Mucosa of descending colon (tissue), 3 donors: Measurements from ENCODE around the gene COL6A2. TPM values are rescaled to one million over a fixed set of nuclear protein-coding genes. Genes with fewer than 3 reads are reported as not detected.

ENCODE experiments used
- ATAC-seq: fragments of 200-7000 bp; cut with Tn5 transposase; one replicate; pipeline ENCODE4 v1.9.1; 2020; ENCODE audit warnings: mild to moderate bottlenecking, moderate library complexity
- DNase-seq, 3 donors: peaks; one replicate each; pipeline ENCODE4 v3.0.0-alpha.2; 2020
- H3K36me3 ChIP-seq: fragments of 200-600 bp; one replicate; pipeline ENCODE4 v1.8.0; 2021; ENCODE audit warnings: low read depth, mild to moderate bottlenecking
- H3K4me1 ChIP-seq: fragments of 200-600 bp; one replicate; pipeline ENCODE4 v1.8.0; 2021; ENCODE audit warnings: low read depth, mild to moderate bottlenecking
- H3K4me3 ChIP-seq: fragments of 200-600 bp; one replicate; pipeline ENCODE4 v1.8.0; 2021; ENCODE audit warnings: mild to moderate bottlenecking
- H3K9me3 ChIP-seq: fragments of 200-600 bp; one replicate; pipeline ENCODE4 v1.8.0; 2021; ENCODE audit warnings: mild to moderate bottlenecking
- CTCF ChIP-seq: fragments of 200-600 bp; IDR thresholded peaks from one replicate; pipeline ENCODE4 v1.8.0; 2022; ENCODE audit warnings: antibody characterized with exemption, mild to moderate bottlenecking
- intact Hi-C, 2 donors: fragments of 100-400 bp; cut with DNase I in 1 of 2; cut with micrococcal nuclease in 1 of 2; formaldehyde crosslinking; loops; one replicate each; pipeline versions ENCODE4 v1.11.0 to v1.11.1; 2022; cut with DNase I, micrococcal nuclease
- total RNA-seq, 3 donors: library from RNA; stranded (reverse); fragmentation: NEBNext Ultra II Directional in 2 of 3; extraction: Animal tissue kit (Norgen Biotek cat#: 25700) in 2 of 3; gene quantifications; one replicate each; pipeline versions ENCODE4 v1.2.1 to v1.2.4, GENCODE V29; 2021 to 2023
- donor health status: DM: no; HTN: no; CAD: no; lungs with moderate emphysema.
- donor health status: DM: no; HTN: no; CAD: no.
- donor health status: DM: no; HTN: yes; CAD: no.

COL6A2 gene
- total RNA-seq, 3 donors from 2014 or later, result 65.1 to 858 (median 191) TPM

GRCh38 chr21:46129846-46130651 lies 32.1 kb downstream of the COL6A2 start:
- ATAC-seq (no peak), DNase-seq (peak in 2 of 3 donors; percentile 13 to 34)
- no peak for TF ChIP-seq CTCF
- no peaks in the 10 kb centered on the region for H3K36me3 ChIP-seq
- H3K4me3 ChIP-seq, result no peak overlapping the region
- no peaks in the 10 kb centered on the region for H3K4me1 ChIP-seq
- intact Hi-C loops, result no loop called here
- H3K9me3 ChIP-seq, result no peaks in the 10 kb centered on the region

DNA sequence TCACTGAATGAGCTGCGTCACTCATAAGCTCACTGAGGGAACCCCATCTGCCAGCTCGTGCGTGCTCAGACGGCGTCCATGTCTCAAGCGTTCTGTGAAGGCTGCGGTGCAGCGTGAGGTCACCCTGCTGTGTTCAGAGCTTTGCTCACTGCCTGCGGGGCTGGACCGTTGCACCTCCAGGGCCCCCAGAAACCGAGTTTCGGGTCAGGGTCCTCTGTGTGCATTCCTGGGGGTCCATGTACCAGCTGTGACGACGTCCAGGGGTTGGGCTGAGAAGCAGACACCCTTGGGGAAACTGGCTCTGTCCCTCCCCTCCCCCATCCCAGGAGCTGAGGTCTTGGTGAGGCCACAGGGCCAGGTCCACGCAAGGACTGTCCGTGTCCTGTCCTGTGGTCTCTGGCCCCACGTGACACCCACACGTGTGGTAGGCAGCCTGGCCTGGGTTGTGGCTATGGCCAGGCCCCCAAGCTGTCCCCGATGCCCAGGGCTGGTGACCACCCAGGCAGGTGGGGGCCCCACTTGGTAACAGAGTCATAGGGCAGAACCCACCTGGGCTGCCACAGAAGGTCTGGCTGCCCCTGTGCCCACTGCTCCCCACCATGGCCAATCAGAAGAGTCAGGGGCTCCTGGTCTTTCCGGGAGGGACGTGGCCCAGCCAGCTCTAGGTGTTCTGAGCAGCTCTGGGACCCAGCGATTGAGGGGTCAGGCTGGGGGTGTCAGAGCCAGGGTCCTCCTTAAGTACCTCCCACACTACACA lies 33.1 kb downstream of the COL6A2 start:
- Histone ChIP-seq H3K4me1 (no peaks in the 10 kb centered on the region), H3K9me3 (no peaks in the 10 kb centered on the region), H3K4me3 (no peak overlapping the region), H3K36me3 (no peaks in the 10 kb centered on the region)
- intact Hi-C loops, result no loop called here
- TF ChIP-seq CTCF, result no peak
- no peak for ATAC-seq
- DNase-seq, result peak in 1 of 3 donors; percentile 40

DNA sequence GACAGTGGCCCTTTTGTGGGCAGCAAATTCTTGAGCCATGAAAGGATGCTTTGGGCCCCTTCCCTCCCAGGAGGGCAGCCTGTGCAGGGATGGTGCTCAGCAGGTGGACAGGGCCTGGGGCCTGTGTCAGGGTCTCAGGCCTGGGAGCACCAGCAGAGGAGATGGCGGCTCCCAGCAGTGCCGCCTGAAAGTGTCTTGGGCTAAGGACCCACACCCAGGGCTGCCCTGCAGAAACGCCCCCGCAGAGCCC lies 33.6 kb downstream of the COL6A2 start:
- DNase-seq (no peak), ATAC-seq (no peak)
- H3K4me1 ChIP-seq, result no peaks in the 10 kb centered on the region
- H3K36me3 ChIP-seq, result no peaks in the 10 kb centered on the region
- no peak overlapping the region for H3K4me3 ChIP-seq
- TF ChIP-seq CTCF, result no peak
- intact Hi-C loops, result no loop called here
- H3K9me3 ChIP-seq, result no peaks in the 10 kb centered on the region

DNA sequence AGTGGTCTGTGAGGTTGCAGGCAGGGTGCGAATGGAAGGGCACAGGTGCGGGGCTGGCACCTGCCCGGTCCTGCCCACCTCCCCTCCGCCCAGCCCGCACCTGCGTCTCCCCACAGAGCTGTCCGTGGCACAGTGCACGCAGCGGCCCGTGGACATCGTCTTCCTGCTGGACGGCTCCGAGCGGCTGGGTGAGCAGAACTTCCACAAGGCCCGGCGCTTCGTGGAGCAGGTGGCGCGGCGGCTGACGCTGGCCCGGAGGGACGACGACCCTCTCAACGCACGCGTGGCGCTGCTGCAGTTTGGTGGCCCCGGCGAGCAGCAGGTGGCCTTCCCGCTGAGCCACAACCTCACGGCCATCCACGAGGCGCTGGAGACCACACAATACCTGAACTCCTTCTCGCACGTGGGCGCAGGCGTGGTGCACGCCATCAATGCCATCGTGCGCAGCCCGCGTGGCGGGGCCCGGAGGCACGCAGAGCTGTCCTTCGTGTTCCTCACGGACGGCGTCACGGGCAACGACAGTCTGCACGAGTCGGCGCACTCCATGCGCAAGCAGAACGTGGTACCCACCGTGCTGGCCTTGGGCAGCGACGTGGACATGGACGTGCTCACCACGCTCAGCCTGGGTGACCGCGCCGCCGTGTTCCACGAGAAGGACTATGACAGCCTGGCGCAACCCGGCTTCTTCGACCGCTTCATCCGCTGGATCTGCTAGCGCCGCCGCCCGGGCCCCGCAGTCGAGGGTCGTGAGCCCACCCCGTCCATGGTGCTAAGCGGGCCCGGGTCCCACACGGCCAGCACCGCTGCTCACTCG lies 34.1 kb downstream of the COL6A2 start:
- ATAC-seq (no peak), DNase-seq (peak in 1 of 3 donors; percentile 51)
- no peaks in the 10 kb centered on the region for H3K9me3 ChIP-seq
- no peaks in the 10 kb centered on the region for H3K4me1 ChIP-seq
- intact Hi-C loops, result no loop called here
- no peak overlapping the region for H3K4me3 ChIP-seq
- H3K36me3 ChIP-seq, result no peaks in the 10 kb centered on the region
- no peak for TF ChIP-seq CTCF

GRCh38 chr21:46135782-46136395 lies 38.0 kb downstream of the COL6A2 start:
- no peak for ATAC-seq
- H3K36me3 ChIP-seq, result no peaks in the 10 kb centered on the region

More at GRCh38 chr21:46135782-46136395, 38.0 kb downstream of the COL6A2 start:
- TF ChIP-seq CTCF, result no peak
- no peak overlapping the region for H3K4me3 ChIP-seq
- H3K4me1 ChIP-seq, result no peaks in the 10 kb centered on the region
- DNase-seq, result no peak
- intact Hi-C loops, result no loop called here
- H3K9me3 ChIP-seq, result no peaks in the 10 kb centered on the region
